ENCODE measurements around the gene PCDHGB7.

The PCDHGB7 gene

DNA sequence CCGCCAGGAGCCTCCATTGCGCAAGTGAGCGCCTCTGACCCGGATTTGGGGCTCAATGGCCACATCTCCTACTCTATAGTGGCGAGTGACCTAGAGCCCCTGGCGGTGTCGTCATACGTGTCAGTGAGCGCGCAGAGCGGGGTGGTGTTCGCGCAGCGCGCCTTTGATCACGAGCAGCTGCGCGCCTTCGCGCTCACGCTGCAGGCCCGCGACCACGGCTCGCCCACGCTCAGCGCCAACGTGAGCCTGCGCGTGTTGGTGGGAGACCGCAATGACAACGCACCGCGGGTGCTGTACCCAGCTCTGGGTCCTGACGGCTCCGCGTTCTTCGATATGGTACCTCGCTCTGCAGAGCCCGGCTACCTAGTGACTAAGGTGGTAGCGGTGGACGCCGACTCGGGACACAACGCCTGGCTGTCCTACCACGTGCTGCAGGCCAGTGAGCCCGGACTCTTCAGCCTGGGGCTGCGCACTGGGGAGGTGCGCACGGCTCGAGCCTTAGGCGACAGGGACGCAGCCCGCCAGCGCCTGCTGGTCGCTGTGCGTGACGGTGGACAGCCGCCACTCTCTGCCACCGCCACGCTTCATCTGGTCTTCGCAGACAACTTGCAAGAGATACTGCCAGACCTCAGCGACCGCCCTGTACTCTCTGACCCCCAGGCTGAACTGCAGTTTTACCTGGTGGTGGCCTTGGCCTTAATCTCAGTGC lies 7.7 kb upstream of the PCDHGB7 start:
- TF ChIP-seq, protein P1, sequence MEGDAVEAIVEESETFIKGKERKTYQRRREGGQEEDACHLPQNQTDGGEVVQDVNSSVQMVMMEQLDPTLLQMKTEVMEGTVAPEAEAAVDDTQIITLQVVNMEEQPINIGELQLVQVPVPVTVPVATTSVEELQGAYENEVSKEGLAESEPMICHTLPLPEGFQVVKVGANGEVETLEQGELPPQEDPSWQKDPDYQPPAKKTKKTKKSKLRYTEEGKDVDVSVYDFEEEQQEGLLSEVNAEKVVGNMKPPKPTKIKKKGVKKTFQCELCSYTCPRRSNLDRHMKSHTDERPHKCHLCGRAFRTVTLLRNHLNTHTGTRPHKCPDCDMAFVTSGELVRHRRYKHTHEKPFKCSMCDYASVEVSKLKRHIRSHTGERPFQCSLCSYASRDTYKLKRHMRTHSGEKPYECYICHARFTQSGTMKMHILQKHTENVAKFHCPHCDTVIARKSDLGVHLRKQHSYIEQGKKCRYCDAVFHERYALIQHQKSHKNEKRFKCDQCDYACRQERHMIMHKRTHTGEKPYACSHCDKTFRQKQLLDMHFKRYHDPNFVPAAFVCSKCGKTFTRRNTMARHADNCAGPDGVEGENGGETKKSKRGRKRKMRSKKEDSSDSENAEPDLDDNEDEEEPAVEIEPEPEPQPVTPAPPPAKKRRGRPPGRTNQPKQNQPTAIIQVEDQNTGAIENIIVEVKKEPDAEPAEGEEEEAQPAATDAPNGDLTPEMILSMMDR (IDR thresholded peaks at IDR 0.05): no peak

GRCh38 chr5:141411575-141411974 lies 5.9 kb upstream of the PCDHGB7 start:
- TF ChIP-seq, protein P1 (IDR thresholded peaks at IDR 0.05): no peak

DNA sequence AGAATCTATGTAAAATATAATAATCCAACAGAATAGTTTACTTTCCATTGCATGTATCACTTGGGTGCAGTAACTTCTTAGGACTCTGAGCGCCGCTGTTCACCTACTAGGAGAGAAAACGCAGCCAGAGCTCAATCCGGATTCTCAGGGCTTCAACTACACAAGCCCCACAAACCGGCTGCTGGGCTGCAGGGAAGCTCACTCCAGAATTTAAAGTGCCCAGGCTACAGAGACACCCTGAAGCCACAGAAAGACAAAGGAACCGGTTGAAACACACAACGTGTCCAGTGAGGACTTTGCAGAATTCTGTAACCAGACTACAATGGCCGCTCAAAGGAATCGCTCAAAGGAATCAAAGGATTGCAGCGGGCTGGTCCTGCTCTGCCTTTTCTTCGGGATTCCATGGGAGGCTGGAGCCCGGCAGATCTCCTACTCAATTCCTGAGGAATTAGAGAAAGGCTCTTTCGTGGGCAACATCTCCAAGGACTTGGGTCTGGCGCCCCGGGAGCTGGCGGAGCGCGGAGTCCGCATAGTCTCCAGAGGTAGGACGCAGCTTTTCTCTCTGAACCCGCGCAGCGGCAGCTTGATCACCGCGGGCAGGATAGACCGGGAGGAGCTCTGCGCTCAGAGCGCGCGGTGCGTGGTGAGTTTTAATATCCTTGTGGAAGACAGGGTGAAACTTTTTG lies 4.5 kb upstream of the PCDHGB7 start, which contains the start of gene PCDHGA10:
TSS of gene PCDHGA10 (plus strand) at position 134 of the 686 bp plus-strand sequence. CDS start at position 323, 189 bp downstream.
- TF ChIP-seq, protein P1 (IDR thresholded peaks at IDR 0.05): peak; percentile 77

GRCh38 chr5:141413540-141414069 lies 3.9 kb upstream of the PCDHGB7 start:
- TF ChIP-seq, protein P1 (IDR thresholded peaks at IDR 0.05): no peak

DNA sequence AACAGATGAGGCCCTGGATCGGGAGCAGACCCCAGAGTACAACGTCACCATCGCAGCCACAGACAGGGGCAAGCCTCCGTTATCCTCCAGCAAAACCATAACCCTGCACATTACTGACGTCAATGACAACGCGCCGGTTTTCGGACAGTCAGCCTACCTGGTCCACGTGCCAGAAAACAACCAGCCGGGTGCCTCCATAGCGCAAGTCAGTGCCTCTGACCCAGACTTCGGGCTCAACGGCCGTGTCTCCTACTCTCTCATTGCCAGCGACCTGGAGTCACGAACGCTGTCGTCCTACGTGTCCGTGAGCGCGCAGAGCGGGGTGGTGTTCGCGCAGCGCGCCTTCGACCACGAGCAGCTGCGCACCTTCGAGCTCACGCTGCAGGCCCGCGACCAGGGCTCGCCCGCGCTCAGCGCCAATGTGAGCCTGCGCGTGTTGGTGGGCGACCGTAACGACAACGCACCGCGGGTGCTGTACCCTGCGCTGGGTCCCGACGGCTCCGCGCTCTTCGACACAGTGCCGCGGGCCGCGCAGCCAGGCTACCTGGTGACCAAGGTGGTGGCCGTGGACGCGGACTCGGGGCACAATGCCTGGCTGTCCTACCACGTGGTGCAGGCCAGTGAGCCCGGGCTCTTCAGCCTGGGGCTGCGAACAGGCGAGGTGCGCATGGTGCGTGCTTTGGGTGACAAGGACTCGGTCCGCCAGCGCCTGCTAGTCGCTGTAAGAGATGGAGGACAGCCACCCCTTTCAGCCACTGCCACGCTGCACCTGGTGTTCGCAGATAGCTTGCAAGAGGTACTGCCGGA lies 1.8 kb downstream of the PCDHGB7 start:
- TF ChIP-seq, protein P1 (IDR thresholded peaks at IDR 0.05): no peak

- TF ChIP-seq, protein P1 (IDR thresholded peaks at IDR 0.05): peak; percentile 44
These were observed 3.5 kb downstream of the PCDHGB7 start, which contains the start of gene PCDHGA11 for GRCh38 chr5:141420855-141421488. PCDHGA11 (plus strand) TSS chr5:141421051; CDS start chr5:141421228, 177 bp downstream.

DNA sequence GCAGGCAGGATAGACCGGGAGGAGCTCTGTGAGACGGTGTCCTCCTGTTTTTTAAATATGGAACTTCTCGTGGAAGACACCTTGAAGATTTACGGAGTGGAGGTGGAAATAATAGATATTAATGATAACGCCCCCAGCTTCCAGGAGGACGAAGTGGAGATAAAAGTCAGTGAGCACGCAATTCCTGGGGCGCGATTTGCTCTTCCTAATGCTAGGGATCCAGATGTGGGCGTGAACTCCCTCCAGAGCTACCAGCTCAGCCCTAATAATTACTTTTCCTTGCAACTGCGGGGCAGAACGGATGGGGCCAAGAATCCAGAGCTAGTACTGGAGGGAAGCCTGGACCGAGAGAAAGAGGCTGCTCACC lies 4.0 kb downstream of the PCDHGB7 start:
- TF ChIP-seq, protein P1 (IDR thresholded peaks at IDR 0.05): no peak

All from LNCAP (cell line).